CD8-positive, alpha-beta memory T cell (primary cell): ENCODE results near the gene MAD2L2. TPM values are rescaled to one million over a fixed set of nuclear protein-coding genes. Genes with fewer than 3 reads are reported as not detected.

Experiments
- CTCF ChIA-PET: fragments of 350-600 bp; sonication (Branson Sonifier 250); formaldehyde crosslinking; loops from one replicate; lab custom pipeline; 2021; ENCODE audit warnings: antibody characterized with exemption; lab: Charles Lee
- POLR2A ChIA-PET: fragments of 350-600 bp; sonication (Branson Sonifier 250); formaldehyde crosslinking; loops from one replicate; lab custom pipeline; 2021; ENCODE audit warnings: antibody characterized with exemption; lab: Charles Lee
- DNase-seq, 5 donors: peaks; one replicate each; pipeline versions ENCODE4 v3.0.0 to v3.0.0-alpha.2; 2020 to 2022; ENCODE audit warnings: mixed read lengths in 1 of 5
- H3K27ac ChIP-seq: one replicate; pipeline ENCODE4 v1.7.0; 2013; ENCODE audit warnings: low read depth, mild to moderate bottlenecking, low read length, moderate library complexity
- H3K27me3 ChIP-seq: 2 replicates; pipeline ENCODE4 v1.7.0; 2013; ENCODE audit warnings: low read length, mild to moderate bottlenecking; ENCODE audit not compliant: insufficient read depth, poor library complexity, severe bottlenecking
- H3K36me3 ChIP-seq: 2 replicates; pipeline ENCODE4 v1.7.0; 2013; ENCODE audit warnings: mild to moderate bottlenecking, low read length, moderate library complexity; ENCODE audit not compliant: insufficient read depth
- H3K4me1 ChIP-seq: 2 replicates; pipeline ENCODE4 v1.7.0; 2013; ENCODE audit warnings: mild to moderate bottlenecking, low read length, moderate library complexity; ENCODE audit not compliant: insufficient read depth
- H3K4me3 ChIP-seq: 2 replicates; pipeline ENCODE4 v1.7.0; 2013; ENCODE audit warnings: mild to moderate bottlenecking, low read length
- H3K9me3 ChIP-seq: 2 replicates; pipeline ENCODE4 v1.7.0; 2013; ENCODE audit warnings: mild to moderate bottlenecking, low read length
- H3K27ac Mint-ChIP-seq, 8 donors: one replicate each; pipeline ENCODE4 v1.8.0; 2020 to 2021; ENCODE audit warnings: mixed read lengths in 8 of 8, mild to moderate bottlenecking in 6 of 8, inconsistent platforms in 3 of 8, moderate library complexity in 3 of 8
- H3K27me3 Mint-ChIP-seq, 2 donors: one replicate each; pipeline ENCODE4 v1.8.0; 2020 to 2021; ENCODE audit warnings: mixed read lengths in 2 of 2, mild to moderate bottlenecking in 1 of 2, moderate library complexity in 1 of 2
- H3K36me3 Mint-ChIP-seq, 3 donors: one replicate each; pipeline ENCODE4 v1.8.0; 2020 to 2021; ENCODE audit warnings: mixed read lengths in 3 of 3, inconsistent platforms in 1 of 3, mild to moderate bottlenecking in 1 of 3
- H3K4me1 Mint-ChIP-seq, 3 donors: one replicate each; pipeline ENCODE4 v1.8.0; 2020 to 2021; ENCODE audit warnings: mixed read lengths in 3 of 3, inconsistent platforms in 1 of 3, mild to moderate bottlenecking in 1 of 3
- H3K4me3 Mint-ChIP-seq, 7 donors: one replicate each; pipeline ENCODE4 v1.8.0; 2020 to 2021; ENCODE audit warnings: mixed read lengths in 7 of 7, mild to moderate bottlenecking in 6 of 7, moderate library complexity in 4 of 7, inconsistent platforms in 2 of 7
- H3K9me3 Mint-ChIP-seq, 5 donors: one replicate each; pipeline ENCODE4 v1.8.0; 2020 to 2022; ENCODE audit warnings: mixed read lengths in 5 of 5, mild to moderate bottlenecking in 3 of 5, moderate library complexity in 2 of 5, inconsistent platforms in 1 of 5
- polyA plus RNA-seq: library from polyadenylated mRNA; unstranded; fragments of 300-500 nt; fragmentation: Illumina TruSeq; gene quantifications from one replicate; pipeline ENCODE4 v1.2.3, GENCODE V29; 2021
- total RNA-seq, 2 experiments: library from RNA; stranded (reverse); gene quantifications; one replicate each; pipeline ENCODE4 v1.2.3, GENCODE V29; 2021

MAD2L2 gene
- total and polyA plus RNA-seq, 3 experiments from 2014 or later: 57.2 to 66.2 (median 60.1) TPM

- peaks cover 10 to 23% of the 10 kb centered on the region in 2 donors for H3K27me3 Mint-ChIP-seq
- POLR2A ChIA-PET: no interaction called here
- no peaks in the 10 kb centered on the region for H3K9me3 ChIP-seq
Measured at GRCh38 chr1:11695861-11696260, 14.9 kb upstream of the MAD2L2 start.

GRCh38 chr1:11693917-11694316 is 13.0 kb upstream of the MAD2L2 start:
- Histone ChIP-seq H3K36me3 (no peaks in the 10 kb centered on the region), H3K27ac (peak overlapping the region; percentile 16), H3K27me3 (peaks cover 5% of the 10 kb centered on the region), H3K4me3 (no peak overlapping the region), H3K4me1 (peaks cover 30% of the 10 kb centered on the region), H3K9me3 (no peaks in the 10 kb centered on the region)
- POLR2A ChIA-PET: no interaction called here
- CTCF ChIA-PET: interaction anchor here (1.6 kb wide), 1 partner anchor 30 kb away, joined by 6 read pairs; the partner anchor contains the start of gene FBXO6
- Mint-ChIP-seq H3K27me3 (peaks cover 23 to 34% of the 10 kb centered on the region in 2 donors), H3K4me3 (peak overlapping the region in 4 of 7 donors; percentile 13 to 79 (median 27)), H3K9me3 (no peaks in the 10 kb centered on the region), H3K27ac (peak overlapping the region in 6 of 8 donors; percentile 10 to 97 (median 50)), H3K4me1 (peaks cover 26 to 41% (median 31%) of the 10 kb centered on the region in 3 donors), H3K36me3 (peaks cover 0 to 1% (median 0%) of the 10 kb centered on the region in 3 donors)
- no peak for DNase-seq

More at GRCh38 chr1:11695861-11696260, 14.9 kb upstream of the MAD2L2 start:
- Histone ChIP-seq H3K27ac (no peak overlapping the region), H3K27me3 (peaks cover under 1% of the 10 kb centered on the region), H3K36me3 (no peaks in the 10 kb centered on the region), H3K4me1 (peaks cover 22% of the 10 kb centered on the region), H3K4me3 (no peak overlapping the region)
- H3K27ac Mint-ChIP-seq: peak overlapping the region in 1 of 8 donors; percentile 46
- H3K4me3 Mint-ChIP-seq: no peak overlapping the region
- H3K4me1 Mint-ChIP-seq: peaks cover 18 to 28% (median 20%) of the 10 kb centered on the region in 3 donors
- peaks cover 0 to 1% (median 0%) of the 10 kb centered on the region in 3 donors for H3K36me3 Mint-ChIP-seq
- DNase-seq: no peak
- CTCF ChIA-PET: interaction anchor here (0.9 to 2.0 kb wide), 2 partner anchors 23 to 32 kb away, joined by 3 to 6 read pairs; partner anchors contain the start of gene FBXO6
- H3K9me3 Mint-ChIP-seq: no peaks in the 10 kb centered on the region

- H3K9me3 Mint-ChIP-seq: no peaks in the 10 kb centered on the region
- Histone ChIP-seq H3K27me3 (peaks cover 5% of the 10 kb centered on the region), H3K4me3 (peak overlapping the region; percentile 32), H3K9me3 (no peaks in the 10 kb centered on the region), H3K27ac (peak overlapping the region; percentile 16), H3K4me1 (peaks cover 30% of the 10 kb centered on the region), H3K36me3 (no peaks in the 10 kb centered on the region)
- peaks cover 25 to 38% of the 10 kb centered on the region in 2 donors for H3K27me3 Mint-ChIP-seq
- DNase-seq: peak; percentile 8 to 70 (median 33)
- CTCF ChIA-PET: interaction anchor here (1.6 kb wide), 1 partner anchor 29 kb away, joined by 6 read pairs; the partner anchor contains the start of gene FBXO6
- peaks cover 0 to 1% (median 0%) of the 10 kb centered on the region in 3 donors for H3K36me3 Mint-ChIP-seq
- POLR2A ChIA-PET: interaction anchor here (0.9 to 1.4 kb wide), 2 partner anchors 12 to 29 kb away, joined by 3 to 5 read pairs; partner anchors contain the start of gene FBXO6
- peak overlapping the region in 6 of 8 donors; percentile 14 to 86 (median 72) for H3K27ac Mint-ChIP-seq
- H3K4me3 Mint-ChIP-seq: peak overlapping the region; percentile 69 to 90 (median 74)
- H3K4me1 Mint-ChIP-seq: peaks cover 26 to 41% (median 31%) of the 10 kb centered on the region in 3 donors
Measured at GRCh38 chr1:11693024-11693590, 12.2 kb upstream of the MAD2L2 start.

GRCh38 chr1:11691928-11692711 is 11.2 kb upstream of the MAD2L2 start:
- Mint-ChIP-seq H3K4me3 (peak overlapping the region; percentile 74 to 90 (median 78)), H3K4me1 (peaks cover 26 to 38% (median 31%) of the 10 kb centered on the region in 3 donors), H3K27ac (peak overlapping the region in 4 of 8 donors; percentile 55 to 92 (median 70)), H3K36me3 (peaks cover 0 to 1% (median 0%) of the 10 kb centered on the region in 3 donors), H3K9me3 (no peaks in the 10 kb centered on the region), H3K27me3 (peaks cover 31 to 44% of the 10 kb centered on the region in 2 donors)
- Histone ChIP-seq H3K4me1 (peaks cover 30% of the 10 kb centered on the region), H3K27me3 (peaks cover 5% of the 10 kb centered on the region), H3K4me3 (peak overlapping the region; percentile 32), H3K36me3 (no peaks in the 10 kb centered on the region), H3K9me3 (no peaks in the 10 kb centered on the region), H3K27ac (no peak overlapping the region)
- no peak for DNase-seq
- ChIA-PET POLR2A (interaction anchor here (1.4 kb wide), 1 partner anchor 11 kb away, joined by 3 read pairs; no protein-coding TSS in a partner anchor), CTCF (no interaction called here)

- CTCF ChIA-PET: interaction anchor here (1.6 to 2.0 kb wide), 2 partner anchors 20 to 27 kb away, joined by 4 to 7 read pairs; partner anchors contain the start of gene FBXO6
- H3K36me3 Mint-ChIP-seq: peaks cover 0 to 1% (median 0%) of the 10 kb centered on the region in 3 donors
- H3K36me3 ChIP-seq: no peaks in the 10 kb centered on the region
- peaks cover 30% of the 10 kb centered on the region for H3K4me1 ChIP-seq
- H3K27ac ChIP-seq: no peak within 1 kb of the TSS
- H3K9me3 ChIP-seq: no peaks in the 10 kb centered on the region
- H3K27me3 Mint-ChIP-seq: peaks cover 31 to 48% of the 10 kb centered on the region in 2 donors
- H3K27me3 ChIP-seq: peaks cover 5% of the 10 kb centered on the region
- POLR2A ChIA-PET: interaction anchor here (0.7 kb wide), 1 partner anchor 45 kb away, joined by 7 read pairs; the partner anchor contains the start of gene AGTRAP
- no peaks in the 10 kb centered on the region for H3K9me3 Mint-ChIP-seq
- peak within 1 kb of the TSS; percentile 74 to 90 (median 82) for H3K4me3 Mint-ChIP-seq
- no peak for DNase-seq
- H3K4me3 ChIP-seq: peak within 1 kb of the TSS; percentile 32
- H3K4me1 Mint-ChIP-seq: peaks cover 26 to 38% (median 31%) of the 10 kb centered on the region in 3 donors
- H3K27ac Mint-ChIP-seq: peak within 1 kb of the TSS in 4 of 8 donors; percentile 55 to 92 (median 70)
Measured at GRCh38 chr1:11691302-11691914, 10.5 kb upstream of the MAD2L2 start, which contains the start of gene DRAXIN. DRAXIN (plus strand) TSS chr1:11691710; CDS start chr1:11706259, 14,549 bp downstream.

GRCh38 chr1:11690397-11691301 is 9.7 kb upstream of the MAD2L2 start:
- peak overlapping the region; percentile 55 to 87 (median 79) for H3K4me3 Mint-ChIP-seq
- no peak for DNase-seq
- H3K27me3 Mint-ChIP-seq: peaks cover 35 to 54% of the 10 kb centered on the region in 2 donors
- CTCF ChIA-PET: interaction anchor here (0.9 to 2.0 kb wide), 3 partner anchors 20 to 29 kb away, joined by 3 to 7 read pairs (median 4); partner anchors contain the start of gene FBXO6
- Histone ChIP-seq H3K9me3 (no peaks in the 10 kb centered on the region), H3K4me3 (no peak overlapping the region), H3K27me3 (peaks cover 5% of the 10 kb centered on the region), H3K4me1 (peaks cover 30% of the 10 kb centered on the region), H3K27ac (no peak overlapping the region), H3K36me3 (no peaks in the 10 kb centered on the region)
- peaks cover 0 to 1% (median 0%) of the 10 kb centered on the region in 3 donors for H3K36me3 Mint-ChIP-seq
- peak overlapping the region in 4 of 8 donors; percentile 8 to 54 (median 40) for H3K27ac Mint-ChIP-seq
- H3K9me3 Mint-ChIP-seq: no peaks in the 10 kb centered on the region
- POLR2A ChIA-PET: interaction anchor here (0.7 to 1.4 kb wide), 2 partner anchors 9 to 45 kb away, joined by 7 to 8 read pairs; partner anchors contain the start of genes AGTRAP and MAD2L2
- peaks cover 26 to 38% (median 31%) of the 10 kb centered on the region in 3 donors for H3K4me1 Mint-ChIP-seq
